Left lung (tissue), 10 donors: ENCODE results near the gene AMD1. TPM values are rescaled to one million over a fixed set of nuclear protein-coding genes. Genes with fewer than 3 reads are reported as not detected.

Experiments used
- ATAC-seq: fragments of 200-7000 bp; cut with Tn5 transposase; one replicate; pipeline ENCODE4 v1.9.1; 2020; ENCODE audit warnings: moderate library complexity
- DNase-seq, 4 donors: peaks; one replicate each; pipeline ENCODE4 v3.0.0-alpha.2; 2013 to 2020
- H3K27ac ChIP-seq, 2 donors: fragments of 200-600 bp; sonication (generic) in 1 of 2; one replicate each; pipeline versions ENCODE4 v1.5.0 to v1.8.0; 2020 to 2021
- H3K27me3 ChIP-seq, 2 donors: fragments of 200-600 bp; sonication (generic) in 1 of 2; one replicate each; pipeline versions ENCODE4 v1.5.0 to v1.8.0; 2020 to 2021
- H3K36me3 ChIP-seq, 2 donors: fragments of 200-600 bp; sonication (generic) in 1 of 2; one replicate each; pipeline versions ENCODE4 v1.5.0 to v1.8.0; 2020 to 2021
- H3K4me1 ChIP-seq, 2 donors: fragments of 200-600 bp; one replicate each; pipeline ENCODE4 v1.8.0; 2021
- H3K4me3 ChIP-seq, 2 donors: fragments of 200-600 bp; sonication (generic) in 1 of 2; one replicate each; pipeline versions ENCODE4 v1.5.0 to v1.8.0; 2020 to 2021; ENCODE audit warnings: mild to moderate bottlenecking in 1 of 2
- H3K9me3 ChIP-seq, 2 donors: fragments of 200-600 bp; sonication (generic) in 1 of 2; one replicate each; pipeline versions ENCODE4 v1.5.0 to v1.8.0; 2020 to 2021
- intact Hi-C, 2 donors: fragments of 100-400 bp; cut with DNase I; formaldehyde crosslinking; loops; one replicate each; pipeline versions ENCODE4 v1.11.2 to v1.14.2; 2022
- polyA plus RNA-seq, 6 donors: library from polyadenylated mRNA; unstranded; fragments of 120-200 nt; gene quantifications; one replicate each; pipeline ENCODE4 v1.2.1, GENCODE V29; 2013; ENCODE audit not compliant: insufficient read length in 6 of 6
- total RNA-seq, 2 donors: library from RNA; stranded (reverse); fragmentation: NEBNext Ultra II Directional; extraction: Animal tissue kit (Norgen Biotek cat#: 25700); gene quantifications; one replicate each; pipeline ENCODE4 v1.2.1, GENCODE V29; 2021
- TF ChIP-seq, protein P1 (sequence below), 2 donors: fragments of 200-600 bp; sonication (generic) in 1 of 2; IDR thresholded peaks; one replicate each; pipeline versions ENCODE4 v1.5.0 to v1.8.0; 2021; ENCODE audit warnings: antibody characterized with exemption in 2 of 2
- donor health status: DM: no; HTN: yes; CAD: no.
- donor health status: DM: no; HTN: no; CAD: no.

AMD1 gene
- total and polyA plus RNA-seq, 8 donors: 45.4 to 99.9 (median 58.7) TPM

DNA sequence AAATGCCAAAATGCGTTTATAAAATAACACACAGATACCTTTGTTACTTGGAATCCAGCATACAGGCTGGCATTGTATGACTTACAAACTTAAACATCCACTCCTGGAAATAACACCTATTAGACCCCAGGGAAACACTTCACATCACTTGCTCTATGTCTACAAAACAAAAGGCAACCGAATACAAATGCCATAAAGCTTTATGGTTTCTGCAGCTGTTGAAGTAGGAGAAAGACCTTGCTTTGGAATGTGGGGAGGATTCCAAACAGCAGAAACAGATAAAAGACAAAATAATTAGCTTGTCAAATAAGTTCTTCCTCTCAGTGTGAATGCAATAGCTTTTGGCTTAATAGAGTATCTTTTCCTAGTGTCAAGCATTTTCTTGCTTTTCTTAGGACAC is 9.8 kb upstream of the AMD1 start:
- TF ChIP-seq, protein P1, sequence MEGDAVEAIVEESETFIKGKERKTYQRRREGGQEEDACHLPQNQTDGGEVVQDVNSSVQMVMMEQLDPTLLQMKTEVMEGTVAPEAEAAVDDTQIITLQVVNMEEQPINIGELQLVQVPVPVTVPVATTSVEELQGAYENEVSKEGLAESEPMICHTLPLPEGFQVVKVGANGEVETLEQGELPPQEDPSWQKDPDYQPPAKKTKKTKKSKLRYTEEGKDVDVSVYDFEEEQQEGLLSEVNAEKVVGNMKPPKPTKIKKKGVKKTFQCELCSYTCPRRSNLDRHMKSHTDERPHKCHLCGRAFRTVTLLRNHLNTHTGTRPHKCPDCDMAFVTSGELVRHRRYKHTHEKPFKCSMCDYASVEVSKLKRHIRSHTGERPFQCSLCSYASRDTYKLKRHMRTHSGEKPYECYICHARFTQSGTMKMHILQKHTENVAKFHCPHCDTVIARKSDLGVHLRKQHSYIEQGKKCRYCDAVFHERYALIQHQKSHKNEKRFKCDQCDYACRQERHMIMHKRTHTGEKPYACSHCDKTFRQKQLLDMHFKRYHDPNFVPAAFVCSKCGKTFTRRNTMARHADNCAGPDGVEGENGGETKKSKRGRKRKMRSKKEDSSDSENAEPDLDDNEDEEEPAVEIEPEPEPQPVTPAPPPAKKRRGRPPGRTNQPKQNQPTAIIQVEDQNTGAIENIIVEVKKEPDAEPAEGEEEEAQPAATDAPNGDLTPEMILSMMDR (IDR thresholded peaks at IDR 0.05): no peak
- Histone ChIP-seq H3K36me3 (no peaks in the 10 kb centered on the region), H3K4me1 (peaks cover 0 to 23% of the 10 kb centered on the region in 2 donors), H3K27me3 (no peaks in the 10 kb centered on the region), H3K27ac (no peak overlapping the region), H3K4me3 (no peak overlapping the region), H3K9me3 (no peaks in the 10 kb centered on the region)
- intact Hi-C loops: no loop called here
- no peak for ATAC-seq
- no peak for DNase-seq

DNA sequence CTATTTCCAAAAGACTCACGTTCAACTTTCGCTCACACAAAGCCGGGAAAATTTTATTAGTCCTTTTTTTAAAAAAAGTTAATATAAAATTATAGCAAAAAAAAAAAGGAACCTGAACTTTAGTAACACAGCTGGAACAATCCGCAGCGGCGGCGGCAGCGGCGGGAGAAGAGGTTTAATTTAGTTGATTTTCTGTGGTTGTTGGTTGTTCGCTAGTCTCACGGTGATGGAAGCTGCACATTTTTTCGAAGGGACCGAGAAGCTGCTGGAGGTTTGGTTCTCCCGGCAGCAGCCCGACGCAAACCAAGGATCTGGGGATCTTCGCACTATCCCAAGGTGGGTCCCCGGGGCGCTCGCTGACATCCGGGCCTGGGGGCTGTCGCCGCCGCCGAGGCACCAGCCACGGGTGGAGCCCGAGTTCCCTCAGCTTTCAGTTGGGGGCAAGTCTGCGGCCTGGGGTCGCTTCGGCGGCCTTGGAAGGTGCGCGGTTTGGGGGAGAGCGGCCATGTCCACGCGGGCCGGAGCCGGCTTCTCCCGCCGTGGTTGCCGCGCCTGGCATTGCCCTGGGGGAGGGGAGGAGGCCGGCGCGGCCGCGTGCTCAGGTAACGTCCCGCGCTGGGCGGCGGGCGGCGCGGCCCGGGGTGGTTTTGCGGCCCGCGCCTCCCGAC is 429 bp downstream of the AMD1 start:
- TF ChIP-seq, protein P1 (IDR thresholded peaks at IDR 0.05): peak in 1 of 2 donors; percentile 1
- H3K36me3 ChIP-seq: no peaks in the 10 kb centered on the region
- intact Hi-C loops: loop anchor here in 1 of 2 donors (10.0 kb wide), 1 partner anchor 60 kb away; the partner anchor contains the start of gene CDK19
- no peaks in the 10 kb centered on the region for H3K27me3 ChIP-seq
- peaks cover 7 to 45% of the 10 kb centered on the region in 2 donors for H3K4me1 ChIP-seq
- peak in 3 of 4 donors; percentile 32 to 57 (median 36) for DNase-seq
- H3K4me3 ChIP-seq: peak overlapping the region; percentile 79 to 94
- H3K9me3 ChIP-seq: no peaks in the 10 kb centered on the region
- ATAC-seq: peak; percentile 57
- peak overlapping the region; percentile 94 for H3K27ac ChIP-seq

DNA sequence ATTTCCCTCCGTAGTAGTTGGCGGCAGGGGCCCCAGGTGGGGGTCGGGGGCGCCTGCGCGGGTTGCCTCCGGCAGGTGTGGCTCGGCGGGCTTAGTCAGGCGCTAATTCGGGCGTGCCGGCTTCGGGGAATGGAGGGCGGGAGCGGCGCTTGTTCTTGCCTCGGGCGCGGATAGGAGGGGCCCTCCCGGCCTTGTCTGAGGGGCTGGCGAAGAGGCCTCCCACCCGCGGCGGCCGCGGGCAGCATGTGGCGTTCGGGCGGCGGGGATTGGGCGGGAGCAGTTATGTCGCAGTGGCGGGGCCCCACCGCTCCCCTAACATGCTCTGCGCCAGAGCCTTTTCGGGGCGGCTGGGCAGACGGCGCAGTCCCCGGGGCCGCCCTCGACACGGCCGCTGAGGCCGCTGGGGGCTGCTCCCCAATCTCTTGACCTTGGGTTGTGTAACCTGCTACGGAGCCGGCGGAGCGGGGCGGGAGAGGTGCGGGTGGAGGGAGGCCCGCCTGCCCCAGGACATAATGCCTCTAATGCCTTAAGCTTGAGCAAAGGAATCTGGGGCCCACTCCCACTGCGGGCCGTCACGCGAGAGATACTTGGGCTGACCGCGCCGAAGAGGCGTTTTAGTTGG is 1.1 kb downstream of the AMD1 start:
- peak; percentile 12 for ATAC-seq
- Histone ChIP-seq H3K36me3 (no peaks in the 10 kb centered on the region), H3K4me1 (peaks cover 7 to 51% of the 10 kb centered on the region in 2 donors), H3K27ac (peak overlapping the region; percentile 94), H3K9me3 (no peaks in the 10 kb centered on the region), H3K27me3 (no peaks in the 10 kb centered on the region), H3K4me3 (peak overlapping the region; percentile 79 to 94)
- TF ChIP-seq, protein P1 (IDR thresholded peaks at IDR 0.05): no peak
- DNase-seq: peak; percentile 34 to 92 (median 50)
- intact Hi-C loops: loop anchor here in 1 of 2 donors (10.0 kb wide), 1 partner anchor 61 kb away; the partner anchor contains the start of gene CDK19

DNA sequence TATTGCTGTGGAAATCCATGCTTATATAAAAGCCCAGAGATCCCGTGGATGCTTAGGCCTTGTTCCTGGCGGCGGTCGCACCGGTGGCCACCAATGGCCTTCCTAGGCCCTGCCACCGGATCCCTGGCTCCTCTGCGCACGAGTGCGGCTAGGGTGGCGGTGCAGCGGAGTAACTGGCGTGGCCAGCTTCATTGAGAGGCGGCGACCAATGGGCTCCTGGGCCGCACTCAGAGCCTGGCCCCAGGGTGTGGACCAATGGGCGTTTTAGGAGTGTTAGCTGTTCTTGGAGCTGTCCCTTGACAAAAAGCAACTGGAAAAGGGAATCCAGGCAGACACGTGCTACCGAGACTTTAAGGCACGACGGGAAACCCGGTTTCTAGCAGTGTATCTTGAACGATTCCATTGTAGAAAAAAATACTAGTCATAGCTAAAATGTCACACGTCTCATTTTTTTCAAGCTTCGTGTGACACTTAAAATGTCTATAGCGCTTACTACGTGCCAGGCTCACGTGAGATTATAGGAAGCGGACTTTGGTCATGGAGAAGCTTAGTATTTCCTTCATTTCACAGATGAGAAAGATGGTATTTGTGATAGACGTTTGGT is 1.7 kb downstream of the AMD1 start:
- no peaks in the 10 kb centered on the region for H3K27me3 ChIP-seq
- DNase-seq: peak; percentile 85 to 95 (median 92)
- peak overlapping the region; percentile 79 to 94 for H3K4me3 ChIP-seq
- no peaks in the 10 kb centered on the region for H3K36me3 ChIP-seq
- peak; percentile 81 for ATAC-seq
- H3K27ac ChIP-seq: peak overlapping the region; percentile 94
- TF ChIP-seq, protein P1 (IDR thresholded peaks at IDR 0.05): no peak
- intact Hi-C loops: loop anchor here in 1 of 2 donors (10.0 kb wide), 1 partner anchor 61 kb away; the partner anchor contains the start of gene CDK19
- H3K9me3 ChIP-seq: no peaks in the 10 kb centered on the region
- peaks cover 8 to 57% of the 10 kb centered on the region in 2 donors for H3K4me1 ChIP-seq
